HUDEP-2 (cell line): ENCODE data around the gene RGS6.

Source experiments
- DNase-seq, 76 experiments: peaks; one replicate each; lab custom pipeline; 2025; ENCODE audit not compliant: unreplicated experiment in 76 of 76; lab: John Stamatoyannopoulos, UW

RGS6 gene

DNA sequence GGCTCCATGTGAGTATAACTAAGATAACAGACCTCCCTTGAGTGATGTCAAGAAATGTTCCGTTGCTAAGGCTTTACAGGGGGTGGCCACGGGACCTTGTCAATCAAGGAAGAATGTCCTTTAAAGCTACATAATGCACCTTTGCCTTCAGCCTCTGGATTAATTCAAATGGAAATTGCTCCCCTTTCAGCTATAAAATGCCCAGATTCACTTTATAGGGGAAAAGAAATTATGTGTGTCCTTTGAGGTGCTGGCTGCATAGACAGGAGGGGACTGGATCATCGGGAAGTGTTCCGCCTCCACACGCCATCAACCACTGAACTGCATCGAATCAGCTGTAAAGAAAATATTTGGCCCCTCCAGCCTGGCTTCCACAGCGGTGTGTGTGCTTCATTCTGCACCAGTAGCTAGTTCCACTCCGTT, 546.3 kb downstream of the RGS6 start:
- DNase-seq = peak in 1 of 76 experiments; percentile 2

DNA sequence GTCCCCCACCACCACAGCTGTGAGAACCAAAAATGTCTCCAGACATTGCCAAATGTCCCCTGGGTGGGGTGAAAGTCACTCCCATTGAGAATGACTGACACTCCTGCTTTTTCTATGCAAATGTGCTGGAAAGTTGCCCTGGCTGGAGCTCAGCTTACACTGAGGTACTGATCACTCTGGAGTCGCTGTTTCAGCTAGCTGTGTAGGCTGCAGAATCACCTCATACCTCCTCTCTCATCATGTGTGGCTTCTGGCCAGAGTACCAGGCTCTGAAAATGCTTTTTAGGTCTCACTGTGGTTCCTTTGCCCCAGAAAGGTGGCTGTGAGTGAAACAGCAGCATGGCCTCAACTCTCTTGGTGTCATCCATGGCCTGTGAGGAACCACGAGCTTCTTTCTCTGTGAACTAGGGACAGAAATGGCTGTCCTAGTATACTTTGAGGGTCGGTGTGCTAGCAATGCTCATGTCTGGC, 547.3 kb downstream of the RGS6 start:
- peak in 21 of 76 experiments; percentile 1 to 48 (median 18) for DNase-seq

DNA sequence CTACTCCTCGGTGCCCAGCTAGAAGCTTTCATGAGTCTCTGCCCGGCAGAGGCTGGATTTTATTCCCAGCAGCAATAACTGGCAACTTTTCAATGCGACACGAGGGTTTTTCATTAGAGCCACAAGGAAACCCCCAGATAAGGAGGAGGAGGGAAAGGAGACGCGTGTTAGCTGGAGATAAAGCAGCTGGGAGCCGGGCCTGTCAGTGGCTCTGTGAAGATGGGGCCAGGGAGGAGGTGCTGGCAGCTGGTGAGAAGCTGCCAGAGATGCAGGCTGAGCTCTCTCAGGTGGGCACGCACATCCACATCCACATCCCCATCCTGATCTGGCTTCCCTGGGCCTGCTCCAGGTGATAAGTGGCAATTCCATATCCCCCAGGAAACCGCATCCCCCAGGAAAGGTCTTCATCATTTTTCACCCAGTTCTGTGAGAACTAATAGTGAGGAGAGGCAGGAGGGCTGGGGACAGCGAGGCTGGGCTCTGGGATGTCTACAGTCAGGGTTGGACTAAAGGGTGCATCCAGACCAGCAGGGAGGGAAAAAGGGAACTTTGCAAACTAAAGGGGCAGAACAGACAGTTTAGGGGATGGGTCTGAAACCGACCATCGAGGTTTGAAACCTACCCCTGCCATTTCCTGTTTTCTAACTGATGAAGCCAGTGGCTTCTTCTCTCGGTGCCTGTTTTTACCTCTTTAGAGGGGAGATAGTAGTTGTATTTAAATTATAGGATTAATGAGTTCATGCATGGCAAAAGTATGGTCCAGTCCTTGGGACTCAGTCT, 548.4 kb downstream of the RGS6 start:
- peak in 73 of 76 experiments; percentile 7 to 91 (median 64) for DNase-seq

DNA sequence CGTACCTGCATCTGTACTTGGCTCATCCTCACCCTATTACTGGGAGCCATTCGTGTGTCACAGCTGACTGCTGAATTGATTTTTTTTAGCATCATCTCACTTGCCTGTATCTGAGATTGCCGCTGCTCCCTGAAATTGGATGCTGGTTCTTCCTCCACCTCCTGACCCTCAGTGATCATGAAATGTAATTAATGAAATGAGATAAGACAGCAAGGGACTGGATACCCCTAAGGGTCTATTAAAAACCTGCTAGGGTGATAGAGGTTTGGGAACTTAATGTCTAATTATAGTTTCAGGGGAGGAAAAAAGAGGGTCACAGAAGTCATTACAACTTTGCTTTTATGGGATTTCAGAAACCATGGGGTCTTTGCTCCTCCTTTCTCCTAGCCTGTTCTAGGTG, 551.1 kb downstream of the RGS6 start:
- no peak for DNase-seq

DNA sequence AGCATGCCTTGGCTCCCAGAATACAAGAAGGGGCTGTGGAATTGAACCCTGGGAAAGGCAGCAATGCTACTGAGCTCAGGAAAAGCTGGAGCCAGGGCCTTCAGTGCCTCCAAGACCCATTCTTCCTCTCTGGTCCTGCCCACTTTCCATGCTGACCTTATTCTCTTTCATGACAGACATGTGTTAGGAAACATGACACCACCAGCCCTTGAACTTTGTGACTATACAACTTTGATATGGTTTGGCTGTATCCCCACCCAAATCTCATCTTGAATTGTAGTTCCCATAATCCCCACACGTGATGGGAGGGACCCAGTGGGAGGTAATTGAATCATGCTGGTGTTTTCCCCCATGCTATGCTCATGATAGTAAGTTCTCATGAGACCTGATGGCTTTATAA, 553.5 kb downstream of the RGS6 start:
- DNase-seq = no peak

DNA sequence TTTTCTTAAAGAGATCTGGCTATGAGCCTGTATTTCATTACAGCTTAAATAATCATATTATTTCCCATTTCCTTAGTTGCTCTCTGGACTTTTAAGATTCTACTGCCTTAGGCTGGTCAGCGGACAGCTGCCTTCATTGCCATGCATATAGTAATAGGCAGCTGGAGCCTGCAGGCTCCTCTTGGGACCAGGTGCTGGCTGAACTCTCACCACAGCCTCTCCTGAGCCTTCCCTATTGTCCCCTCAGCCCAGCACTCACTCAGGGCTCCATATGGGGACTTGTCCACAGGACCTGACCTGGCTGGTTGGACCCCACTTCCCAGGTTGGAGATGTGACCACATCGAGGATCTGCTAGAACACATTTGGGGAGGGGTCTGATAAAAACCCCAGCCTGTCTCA, 556.3 kb downstream of the RGS6 start:
- no peak for DNase-seq

DNA sequence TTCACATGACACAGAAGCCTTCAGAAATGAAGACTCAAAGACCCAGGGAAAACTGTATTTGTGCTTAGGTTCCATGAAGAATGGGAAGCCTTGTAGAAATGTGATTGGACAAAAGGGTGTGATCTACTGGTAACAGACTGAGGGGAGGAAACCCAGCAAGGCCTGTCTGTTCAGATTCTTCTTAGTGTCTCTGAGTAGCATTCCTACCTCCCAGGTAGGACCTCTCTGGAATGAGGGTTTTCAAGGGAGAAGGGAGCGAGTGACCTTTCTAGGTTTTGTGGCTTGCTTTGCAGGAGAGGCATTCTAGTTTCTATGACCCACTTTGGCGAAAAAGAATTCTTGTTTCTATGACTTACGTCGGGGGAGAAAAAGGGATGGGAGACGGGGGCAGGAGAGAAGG, 560.0 kb downstream of the RGS6 start:
- DNase-seq = no peak

DNA sequence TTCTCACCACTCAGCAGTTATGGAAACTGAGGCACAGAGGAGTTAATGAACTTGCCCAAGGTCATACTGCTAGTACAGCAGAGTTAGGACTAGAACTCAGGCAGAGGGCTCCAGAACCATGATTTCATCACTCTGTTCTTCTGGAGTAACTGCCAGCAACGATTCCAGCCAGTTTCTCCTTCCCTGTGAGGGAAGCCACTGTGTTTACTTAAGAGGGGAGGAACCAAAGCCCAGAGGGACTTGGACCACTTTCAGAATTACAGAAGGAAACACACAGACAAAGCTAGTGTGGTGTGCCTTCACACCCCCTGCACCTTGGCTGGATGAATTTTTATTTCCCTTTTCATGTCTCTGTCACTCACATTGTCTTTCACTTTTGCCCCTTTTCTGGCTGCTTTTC, 563.4 kb downstream of the RGS6 start:
- no peak for DNase-seq

DNA sequence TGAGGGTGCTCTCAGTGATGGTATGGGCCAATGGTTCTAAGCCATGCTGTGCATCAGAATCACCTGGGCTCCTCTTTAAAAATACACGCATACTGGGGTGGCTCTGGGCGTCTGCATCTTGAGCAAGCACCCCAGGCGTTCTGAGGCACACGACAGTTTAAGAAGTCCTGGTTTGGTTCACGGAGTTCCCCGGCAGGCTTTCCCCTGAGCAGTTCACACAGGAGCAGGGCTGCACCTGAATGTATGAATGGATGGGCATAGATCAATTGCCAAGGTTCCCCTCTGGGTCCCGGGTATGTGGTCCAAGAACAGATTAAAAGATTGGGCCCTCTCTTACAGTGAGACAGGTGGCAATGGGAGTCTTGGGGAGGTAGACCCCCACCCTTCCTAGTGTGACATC, 566.4 kb downstream of the RGS6 start:
- DNase-seq = no peak

DNA sequence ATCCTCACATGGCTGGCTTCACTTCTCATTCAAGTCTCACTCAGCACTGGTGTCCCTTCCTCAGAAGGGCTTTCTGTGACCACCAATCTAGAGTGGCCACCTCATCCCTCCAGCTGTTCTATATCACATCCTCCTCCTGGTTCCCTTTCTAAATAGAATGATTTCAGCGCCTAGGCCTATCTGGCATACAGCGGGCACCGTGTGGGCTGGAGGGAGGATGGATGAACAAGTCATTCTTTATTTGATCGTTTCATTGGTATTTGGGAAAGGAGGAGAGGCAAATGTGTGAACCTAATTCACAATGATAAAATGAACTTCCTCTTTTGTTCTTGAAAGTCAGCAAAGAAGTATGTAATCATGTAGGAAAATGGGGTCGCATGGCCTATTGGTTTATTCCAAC, 567.5 kb downstream of the RGS6 start:
- no peak for DNase-seq

DNA sequence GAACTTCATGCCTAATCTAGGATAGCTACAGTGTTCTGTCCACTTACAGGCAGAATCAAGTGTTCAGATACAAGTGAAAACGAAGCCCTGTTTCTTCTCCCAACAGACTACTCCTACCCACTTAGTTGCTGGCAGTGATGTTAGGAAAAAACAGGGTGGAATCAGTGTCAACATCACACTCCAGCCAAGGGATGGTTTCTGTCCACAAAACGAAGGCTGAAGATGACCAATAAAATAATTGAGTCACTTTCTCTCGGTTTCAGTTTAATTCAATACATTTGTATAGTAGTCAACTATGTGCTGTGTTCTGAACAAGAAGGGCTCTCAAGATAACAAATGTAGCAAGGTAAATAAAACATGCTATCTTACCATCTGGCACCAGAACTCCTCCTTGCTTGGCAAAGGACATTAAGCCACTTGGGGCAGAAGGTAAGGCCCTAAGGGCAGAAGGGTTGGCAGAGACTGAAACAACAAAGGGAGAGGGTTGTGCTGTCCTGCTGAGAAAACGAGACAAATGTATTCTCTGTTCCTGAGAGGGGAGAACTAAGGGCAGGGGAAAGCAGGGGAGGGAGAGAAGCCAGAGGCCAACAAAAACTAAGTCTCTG, 568.1 kb downstream of the RGS6 start:
- no peak for DNase-seq

DNA sequence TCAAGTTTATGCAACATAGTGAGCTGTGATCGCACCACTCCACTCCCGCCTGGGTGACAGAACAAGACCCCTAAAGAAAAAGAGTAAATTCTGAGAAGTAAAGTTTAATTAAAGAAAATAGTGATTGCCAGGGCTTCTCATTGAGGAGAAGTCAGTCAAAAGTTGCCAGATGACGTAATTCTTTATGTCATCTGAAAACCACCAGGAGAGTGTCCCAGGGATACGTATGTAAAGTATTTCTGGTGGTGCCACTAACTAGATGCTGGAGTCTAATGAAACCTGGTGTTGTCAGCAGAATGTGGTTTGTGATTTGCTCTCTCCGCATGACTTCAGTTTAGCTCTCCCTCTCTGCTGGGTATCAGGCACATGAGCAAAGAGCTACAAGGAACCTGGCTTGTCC, 569.2 kb downstream of the RGS6 start:
- no peak for DNase-seq

DNA sequence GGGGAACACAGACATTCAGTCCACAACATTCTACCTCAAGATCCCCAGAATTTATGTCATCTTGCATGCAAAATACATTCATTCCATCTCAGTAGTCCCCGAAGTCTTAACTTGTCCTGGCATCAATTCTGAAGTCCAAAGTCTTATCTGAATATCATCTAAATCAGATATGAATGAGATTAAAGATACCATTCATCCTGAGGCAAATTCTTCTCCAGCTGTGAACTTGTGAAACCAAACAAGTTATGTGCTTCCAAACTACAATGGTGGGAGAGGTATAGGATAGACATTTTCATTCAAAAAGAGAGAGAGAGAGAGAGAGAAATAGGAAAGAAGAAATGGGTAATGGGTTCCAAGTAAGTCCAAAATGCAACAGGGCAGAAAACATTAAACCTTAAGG, 571.0 kb downstream of the RGS6 start:
- DNase-seq = no peak

DNA sequence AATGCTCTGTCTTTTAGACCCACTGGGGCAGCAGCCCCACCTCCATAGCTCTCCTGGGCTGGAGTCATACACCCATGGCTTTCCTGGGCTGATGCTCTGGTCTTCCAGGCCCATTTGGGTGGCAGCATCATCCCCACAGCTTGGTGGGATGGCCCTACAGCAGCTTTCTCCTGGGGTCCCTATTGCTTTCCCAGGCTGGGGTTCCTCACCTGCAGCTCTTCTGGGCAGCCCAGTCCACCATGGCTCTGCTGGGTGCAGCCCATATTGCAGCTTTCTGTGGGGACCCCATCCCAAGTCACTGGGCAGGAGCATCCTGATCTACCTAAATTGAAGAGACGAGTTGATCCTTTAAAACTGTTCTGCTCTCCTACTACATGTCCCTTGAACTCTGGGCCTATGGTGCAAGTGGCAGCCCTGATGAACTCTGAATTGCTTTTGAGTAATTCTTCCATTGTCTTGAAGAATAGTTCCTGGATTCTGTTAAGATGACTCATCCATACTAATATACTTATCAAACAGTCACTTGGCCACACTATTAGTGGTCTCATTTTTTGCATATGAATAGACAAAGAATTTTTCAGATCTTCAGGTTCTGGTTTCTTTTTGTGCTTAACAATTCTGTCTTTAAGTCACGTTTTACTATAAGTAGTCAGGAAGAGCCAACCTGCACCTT, 571.6 kb downstream of the RGS6 start:
- no peak for DNase-seq

DNA sequence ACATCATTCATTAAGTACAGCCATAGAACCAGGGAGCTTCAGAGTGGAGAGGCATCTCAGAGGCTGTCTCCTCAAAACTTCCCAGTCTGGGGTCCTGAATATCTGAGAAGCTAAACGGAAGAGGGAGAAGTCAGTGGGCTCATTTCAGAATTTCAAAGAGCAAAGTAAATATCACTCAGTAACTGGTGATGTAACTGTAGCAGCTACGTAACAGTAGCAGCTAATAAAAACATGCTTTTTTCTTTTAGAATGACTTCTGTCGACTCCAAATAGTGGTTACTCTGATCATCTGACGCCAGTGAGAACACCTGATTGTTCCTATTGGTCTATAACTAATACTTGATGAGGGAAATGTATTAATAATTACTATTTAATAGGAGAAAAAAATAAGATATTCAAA, 578.3 kb downstream of the RGS6 start:
- no peak for DNase-seq

DNA sequence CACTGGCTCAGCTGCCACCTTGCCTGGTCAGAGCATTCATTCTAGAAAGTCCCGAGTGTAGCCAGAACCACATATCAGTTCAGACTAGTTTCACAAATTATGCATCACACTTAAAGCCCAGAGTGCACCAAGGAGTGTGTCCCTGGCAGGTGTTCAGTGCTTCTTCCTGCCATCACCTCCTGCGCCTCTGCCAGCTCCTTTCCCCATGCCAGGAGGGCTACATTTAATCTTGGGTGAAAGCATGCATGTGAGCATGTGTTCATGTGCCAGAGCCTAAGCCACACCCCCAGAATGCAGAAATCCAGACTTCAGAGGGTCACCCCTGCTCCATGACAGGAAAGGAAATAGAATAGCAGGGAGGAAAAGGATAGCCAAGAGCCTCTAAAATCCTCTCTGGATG, 580.1 kb downstream of the RGS6 start:
- DNase-seq = no peak

DNA sequence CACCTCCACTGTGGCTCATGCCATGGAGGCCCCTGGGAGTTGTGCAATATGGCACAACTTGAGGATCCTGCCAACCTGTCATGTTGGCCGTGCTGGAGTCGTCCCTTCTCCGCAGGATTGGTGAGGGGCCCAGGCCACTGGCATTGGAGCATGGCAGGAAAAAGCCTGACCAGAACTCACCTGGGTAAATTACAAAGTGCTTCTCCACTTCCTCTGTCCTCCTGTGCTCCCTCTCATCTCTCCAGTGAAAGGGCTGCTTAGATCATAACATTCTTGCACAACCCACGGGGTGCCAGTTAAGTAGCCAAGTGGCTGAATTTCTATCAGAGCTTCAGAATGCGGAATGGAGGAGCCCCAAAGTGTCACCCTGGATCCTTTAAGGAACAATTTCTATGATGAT, 580.7 kb downstream of the RGS6 start:
- DNase-seq = no peak

DNA sequence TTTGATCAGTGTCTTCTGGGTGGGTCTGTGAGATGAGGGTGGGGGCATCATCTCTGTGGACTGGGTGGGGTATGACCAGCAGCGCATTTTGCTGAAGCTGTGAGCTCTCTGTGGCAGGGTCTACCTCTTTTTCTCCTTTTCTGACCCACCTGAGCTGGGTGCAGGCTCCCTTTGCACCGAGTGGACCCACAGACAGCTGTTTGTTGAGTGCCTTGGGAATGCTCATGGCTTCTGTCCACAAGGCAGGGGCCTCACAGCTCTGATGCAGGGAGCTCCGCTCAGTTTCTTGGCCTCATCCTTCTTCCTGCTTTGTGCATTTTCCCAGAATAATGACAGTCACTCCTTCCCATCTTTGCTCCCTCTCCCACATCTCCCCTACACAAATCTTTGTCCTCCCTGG, 581.1 kb downstream of the RGS6 start:
- DNase-seq = no peak

DNA sequence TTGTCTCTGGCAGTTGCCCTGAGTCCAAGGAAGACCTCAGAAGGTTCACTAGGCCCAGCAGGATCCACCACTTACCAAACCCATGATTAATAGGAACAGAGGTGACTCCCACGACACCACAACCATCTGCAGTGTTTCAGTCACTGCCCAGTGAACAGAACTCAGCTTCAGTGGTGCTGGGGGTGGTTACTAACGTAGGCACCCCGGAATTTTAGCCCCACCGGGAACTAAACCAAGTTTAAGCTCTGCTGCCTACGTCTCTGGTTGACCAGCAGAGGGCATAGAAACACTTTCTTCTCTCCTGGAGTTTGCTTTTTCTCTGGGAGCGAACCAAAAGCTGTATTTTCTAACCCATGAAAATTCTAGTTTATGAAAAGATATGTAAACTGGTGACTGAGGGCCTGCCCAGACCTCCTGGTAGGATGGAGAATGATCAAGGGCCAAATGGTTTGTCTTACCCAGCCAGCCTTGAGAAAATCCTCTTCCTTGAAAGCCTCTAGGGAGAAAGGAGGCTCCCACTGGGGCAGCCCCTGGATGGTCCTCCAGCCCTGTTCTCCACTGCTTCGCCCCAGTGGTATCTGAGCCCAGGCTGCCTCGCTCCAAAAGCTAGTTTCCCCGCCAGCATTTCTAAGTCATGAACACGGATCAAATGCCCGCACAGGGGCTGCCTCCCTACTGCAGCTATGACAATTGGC, 581.9 kb downstream of the RGS6 start:
- DNase-seq = peak in 14 of 76 experiments; percentile 0 to 31 (median 10)

DNA sequence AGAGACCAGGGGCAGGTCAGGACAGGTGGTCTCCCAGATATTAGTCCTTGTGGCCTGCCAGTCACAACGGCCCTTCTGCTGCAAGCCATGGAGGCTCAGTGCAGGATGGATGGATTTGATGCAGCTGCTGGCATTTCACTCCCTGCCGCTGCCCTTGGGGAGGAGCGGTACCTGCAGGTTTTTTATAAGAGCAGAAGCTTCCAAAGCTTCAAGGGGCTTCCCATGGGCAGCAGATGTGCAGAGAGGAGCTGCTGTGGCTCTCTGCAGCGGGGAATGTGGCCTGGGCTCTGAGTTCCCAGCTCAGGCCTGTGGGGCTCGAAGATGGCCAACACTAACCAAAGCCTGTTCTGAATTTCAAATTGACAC, 582.4 kb downstream of the RGS6 start:
- no peak for DNase-seq
